DND-41 (cell line): ENCODE results near the gene GBP1.

ENCODE experiments used
- ATAC-seq: fragments of 200-7000 bp; cut with Tn5 transposase; 3 replicates; pipeline ENCODE4 v1.9.1; 2021; ENCODE audit warnings: low read depth; ENCODE audit not compliant: insufficient read depth
- DNase-seq: peaks from one replicate; pipeline ENCODE4 v3.0.0-alpha.2; 2020
- H2AFZ ChIP-seq: 2 replicates; pipeline ENCODE4 v1.6.0; 2012; ENCODE audit warnings: low read depth, low read length
- H3K27ac ChIP-seq: 2 replicates; pipeline ENCODE4 v1.5.1; 2012; ENCODE audit warnings: low read length, inconsistent platforms
- H3K27me3 ChIP-seq: fragments of 200-600 bp; sonication (generic); 2 replicates; pipeline ENCODE4 v1.6.0; 2012; ENCODE audit warnings: low read length, mild to moderate bottlenecking, inconsistent platforms; ENCODE audit not compliant: insufficient read depth, poor library complexity
- H3K36me3 ChIP-seq: 2 replicates; pipeline ENCODE4 v1.5.1; 2012; ENCODE audit warnings: low read length, inconsistent platforms; ENCODE audit not compliant: insufficient read depth
- H3K4me1 ChIP-seq: 2 replicates; pipeline ENCODE4 v1.5.1; 2012; ENCODE audit warnings: mild to moderate bottlenecking, low read length; ENCODE audit not compliant: insufficient read depth
- H3K4me2 ChIP-seq: 2 replicates; pipeline ENCODE4 v1.6.0; 2012; ENCODE audit warnings: mild to moderate bottlenecking, moderate library complexity, low read length, inconsistent platforms; ENCODE audit not compliant: insufficient read depth
- H3K4me3 ChIP-seq, 2 experiments: fragments of 200-600 bp in 1 of 2; shearing (Covaris generic) in 1 of 2; 2 replicates each; pipeline ENCODE4 v1.5.1; 2012 to 2016; ENCODE audit warnings: inconsistent platforms in 2 of 2, low read length in 2 of 2, mild to moderate bottlenecking in 2 of 2, low read depth in 1 of 2, moderate library complexity in 1 of 2
- H3K79me2 ChIP-seq: 2 replicates; pipeline ENCODE4 v1.6.0; 2012; ENCODE audit warnings: low read length, inconsistent platforms; ENCODE audit not compliant: insufficient read depth
- H3K9ac ChIP-seq: 2 replicates; pipeline ENCODE4 v1.6.0; 2012; ENCODE audit warnings: low read depth, mild to moderate bottlenecking, inconsistent platforms, low read length, moderate library complexity
- H3K9me3 ChIP-seq: 2 replicates; pipeline ENCODE4 v1.5.1; 2012; ENCODE audit warnings: low read length, moderate library complexity, mild to moderate bottlenecking, inconsistent platforms; ENCODE audit not compliant: insufficient read depth, severe bottlenecking
- H4K20me1 ChIP-seq: 2 replicates; pipeline ENCODE4 v1.6.0; 2012; ENCODE audit warnings: low read length; ENCODE audit not compliant: insufficient read depth
- EZH2 ChIP-seq: IDR thresholded peaks from 3 replicates; pipeline ENCODE4 v1.6.1; 2012; ENCODE audit warnings: borderline replicate concordance, low read depth, mild to moderate bottlenecking, moderate library complexity, low read length, inconsistent platforms; ENCODE audit not compliant: severe bottlenecking
- TF ChIP-seq, protein P1 (sequence below): IDR thresholded peaks from 2 replicates; pipeline ENCODE4 v1.5.1; 2012; ENCODE audit warnings: borderline replicate concordance, low read length, moderate library complexity, mild to moderate bottlenecking; ENCODE audit not compliant: poor library complexity, severe bottlenecking; ENCODE audit errors: extremely low read depth

GBP1 gene

DNA sequence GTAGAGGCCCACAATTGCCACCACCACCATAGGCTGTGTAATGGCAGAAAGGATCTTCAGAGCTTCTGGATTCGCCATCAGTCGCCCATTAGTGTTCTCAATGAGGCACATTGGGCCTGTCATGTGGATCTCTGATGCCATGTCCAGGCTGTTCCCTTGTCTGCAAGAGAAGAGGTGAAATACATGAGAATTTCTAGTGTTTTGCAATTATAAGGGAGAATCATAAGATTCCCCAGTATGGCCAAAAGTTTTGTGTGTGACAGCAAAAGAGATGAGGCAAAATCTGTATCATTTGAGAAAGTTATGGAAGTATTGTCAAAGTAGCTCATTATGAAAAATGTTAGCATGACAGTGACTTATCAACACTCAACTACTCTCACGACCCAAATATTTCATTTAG, 1.9 kb downstream of the GBP1 start:
- DNase-seq, result no peak
- Histone ChIP-seq H3K27me3 (no peaks in the 10 kb centered on the region), H3K27ac (0 out of 2 replicates have a peak overlapping the region, but pooled peaks have one; percentile 10), H3K4me1 (peaks cover 42% of the 10 kb centered on the region), H3K79me2 (peaks cover 21% of the 10 kb centered on the region), H3K4me2 (peak overlapping the region; percentile 63; the same call in 1 of the 2 replicates), H4K20me1 (no peaks in the 10 kb centered on the region), H3K9ac (peak overlapping the region; percentile 7; the same call in 1 of the 2 replicates), H3K36me3 (peaks cover 25% of the 10 kb centered on the region), H3K4me3 (peak overlapping the region in 1 of 2 experiments; percentile 22; a peak in 1 of 4 replicates), H2AFZ (no peak overlapping the region), H3K9me3 (no peaks in the 10 kb centered on the region)
- ATAC-seq, result no peak
- TF ChIP-seq, protein P1, sequence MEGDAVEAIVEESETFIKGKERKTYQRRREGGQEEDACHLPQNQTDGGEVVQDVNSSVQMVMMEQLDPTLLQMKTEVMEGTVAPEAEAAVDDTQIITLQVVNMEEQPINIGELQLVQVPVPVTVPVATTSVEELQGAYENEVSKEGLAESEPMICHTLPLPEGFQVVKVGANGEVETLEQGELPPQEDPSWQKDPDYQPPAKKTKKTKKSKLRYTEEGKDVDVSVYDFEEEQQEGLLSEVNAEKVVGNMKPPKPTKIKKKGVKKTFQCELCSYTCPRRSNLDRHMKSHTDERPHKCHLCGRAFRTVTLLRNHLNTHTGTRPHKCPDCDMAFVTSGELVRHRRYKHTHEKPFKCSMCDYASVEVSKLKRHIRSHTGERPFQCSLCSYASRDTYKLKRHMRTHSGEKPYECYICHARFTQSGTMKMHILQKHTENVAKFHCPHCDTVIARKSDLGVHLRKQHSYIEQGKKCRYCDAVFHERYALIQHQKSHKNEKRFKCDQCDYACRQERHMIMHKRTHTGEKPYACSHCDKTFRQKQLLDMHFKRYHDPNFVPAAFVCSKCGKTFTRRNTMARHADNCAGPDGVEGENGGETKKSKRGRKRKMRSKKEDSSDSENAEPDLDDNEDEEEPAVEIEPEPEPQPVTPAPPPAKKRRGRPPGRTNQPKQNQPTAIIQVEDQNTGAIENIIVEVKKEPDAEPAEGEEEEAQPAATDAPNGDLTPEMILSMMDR, result no peak
- TF ChIP-seq EZH2, result no peak

DNA sequence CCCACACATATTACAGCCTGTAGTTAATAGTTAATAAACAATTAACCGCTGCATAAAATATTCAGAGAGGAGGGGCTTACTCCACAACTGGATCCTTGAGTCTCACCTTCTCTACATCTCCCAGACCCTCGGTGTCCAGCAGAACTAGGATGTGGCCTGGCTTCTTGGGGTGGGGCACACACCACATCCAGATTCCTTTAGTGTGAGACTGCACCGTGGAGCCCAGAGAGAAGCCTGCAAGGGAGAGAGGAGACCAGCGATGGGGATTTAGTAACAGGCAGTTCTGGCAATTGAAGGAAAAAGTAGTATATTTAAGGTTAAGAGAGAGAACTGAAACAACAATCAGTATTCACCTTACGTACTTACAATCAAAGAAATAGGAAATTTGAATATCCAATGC, 4.9 kb downstream of the GBP1 start:
- Histone ChIP-seq H3K27ac (no peak overlapping the region), H3K4me2 (no peak overlapping the region), H3K9me3 (no peaks in the 10 kb centered on the region), H3K36me3 (peaks cover 52% of the 10 kb centered on the region), H3K27me3 (no peaks in the 10 kb centered on the region), H4K20me1 (no peaks in the 10 kb centered on the region), H3K79me2 (peaks cover 21% of the 10 kb centered on the region), H3K4me3 (no peak overlapping the region), H3K9ac (no peak overlapping the region), H3K4me1 (peaks cover 33% of the 10 kb centered on the region), H2AFZ (no peak overlapping the region)
- no peak for DNase-seq
- TF ChIP-seq, protein P1, result no peak
- TF ChIP-seq EZH2, result no peak
- no peak for ATAC-seq

DNA sequence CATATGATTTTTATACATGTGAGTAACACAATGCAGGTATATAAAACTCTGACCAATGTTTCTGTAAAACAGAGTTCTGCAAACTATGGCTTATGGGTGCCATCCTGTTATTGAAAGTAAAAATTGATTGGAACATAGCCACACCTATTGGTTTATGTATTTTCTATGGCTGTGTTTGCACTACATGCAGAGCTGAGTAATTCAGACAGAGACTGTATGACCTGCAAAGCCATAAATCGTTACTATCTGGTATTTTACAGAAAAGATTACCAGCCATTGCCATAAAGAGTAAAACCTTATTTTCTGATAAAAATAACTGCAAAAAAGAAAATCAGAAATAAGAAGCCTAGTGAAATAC, 13.1 kb downstream of the GBP1 start:
- H3K4me3 ChIP-seq, result no peak overlapping the region
- H3K27me3 ChIP-seq, result no peaks in the 10 kb centered on the region
- DNase-seq (no peak), ATAC-seq (no peak)
- H3K4me2 ChIP-seq, result no peak overlapping the region
- H3K9me3 ChIP-seq, result no peaks in the 10 kb centered on the region
- H3K27ac ChIP-seq, result no peak overlapping the region
- H4K20me1 ChIP-seq, result no peaks in the 10 kb centered on the region
- no peak overlapping the region for H3K9ac ChIP-seq
- H2AFZ ChIP-seq, result no peak overlapping the region
- H3K4me1 ChIP-seq, result no peaks in the 10 kb centered on the region
- peaks cover 47% of the 10 kb centered on the region for H3K36me3 ChIP-seq
- H3K79me2 ChIP-seq, result no peaks in the 10 kb centered on the region
- TF ChIP-seq, protein P1, result no peak
- no peak for TF ChIP-seq EZH2
